ENCODE measurements around the gene AQP12A.
"Not testable (repeated sequence)": the region's sequence is repeated elsewhere in the genome, so short reads cannot be mapped to it uniquely, and the experiment has no call there.

Gene AQP12A, protein sequence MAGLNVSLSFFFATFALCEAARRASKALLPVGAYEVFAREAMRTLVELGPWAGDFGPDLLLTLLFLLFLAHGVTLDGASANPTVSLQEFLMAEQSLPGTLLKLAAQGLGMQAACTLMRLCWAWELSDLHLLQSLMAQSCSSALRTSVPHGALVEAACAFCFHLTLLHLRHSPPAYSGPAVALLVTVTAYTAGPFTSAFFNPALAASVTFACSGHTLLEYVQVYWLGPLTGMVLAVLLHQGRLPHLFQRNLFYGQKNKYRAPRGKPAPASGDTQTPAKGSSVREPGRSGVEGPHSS

DNA sequence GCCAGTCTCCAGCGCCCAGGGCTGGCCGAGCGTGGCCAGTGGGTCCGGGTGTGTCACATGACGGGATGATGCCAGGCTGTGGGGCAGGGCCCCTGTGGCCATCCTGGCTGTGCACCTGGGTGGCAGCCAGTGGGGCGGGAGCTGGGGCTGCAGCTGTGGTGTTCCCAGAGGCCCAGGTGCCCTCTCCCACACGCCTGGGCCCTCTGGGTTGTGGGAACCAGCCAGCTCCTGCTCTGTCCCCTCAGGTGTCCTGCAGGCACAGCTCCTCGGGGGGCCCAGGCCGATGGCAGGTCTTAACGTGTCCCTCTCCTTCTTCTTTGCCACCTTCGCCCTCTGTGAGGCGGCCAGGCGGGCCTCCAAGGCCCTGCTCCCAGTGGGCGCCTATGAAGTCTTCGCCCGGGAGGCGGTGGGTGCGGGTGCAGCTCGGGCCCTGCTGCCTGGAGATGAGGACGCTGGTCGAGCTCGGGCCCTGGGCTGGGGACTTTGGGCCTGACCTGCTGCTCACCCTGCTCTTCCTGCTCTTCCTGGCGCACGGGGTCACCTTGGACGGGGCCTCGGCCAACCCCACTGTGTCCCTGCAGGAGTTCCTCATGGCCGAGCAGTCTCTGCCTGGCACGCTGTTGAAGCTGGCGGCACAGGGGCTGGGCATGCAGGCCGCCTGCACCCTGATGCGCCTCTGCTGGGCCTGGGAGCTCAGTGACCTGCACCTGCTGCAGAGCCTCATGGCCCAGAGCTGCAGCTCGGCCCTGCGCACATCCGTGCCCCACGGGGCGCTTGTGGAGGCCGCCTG is at the start of gene AQP12A:
Gene AQP12A (plus strand): TSS at position 236 of the 790 bp plus-strand sequence. CDS start 48 bp downstream, at position 284.
- DNase-seq (ENCODE audit: extremely low read depth in 1 of 2, low read depth in 1 of 2): not testable (repeated sequence)

DNA sequence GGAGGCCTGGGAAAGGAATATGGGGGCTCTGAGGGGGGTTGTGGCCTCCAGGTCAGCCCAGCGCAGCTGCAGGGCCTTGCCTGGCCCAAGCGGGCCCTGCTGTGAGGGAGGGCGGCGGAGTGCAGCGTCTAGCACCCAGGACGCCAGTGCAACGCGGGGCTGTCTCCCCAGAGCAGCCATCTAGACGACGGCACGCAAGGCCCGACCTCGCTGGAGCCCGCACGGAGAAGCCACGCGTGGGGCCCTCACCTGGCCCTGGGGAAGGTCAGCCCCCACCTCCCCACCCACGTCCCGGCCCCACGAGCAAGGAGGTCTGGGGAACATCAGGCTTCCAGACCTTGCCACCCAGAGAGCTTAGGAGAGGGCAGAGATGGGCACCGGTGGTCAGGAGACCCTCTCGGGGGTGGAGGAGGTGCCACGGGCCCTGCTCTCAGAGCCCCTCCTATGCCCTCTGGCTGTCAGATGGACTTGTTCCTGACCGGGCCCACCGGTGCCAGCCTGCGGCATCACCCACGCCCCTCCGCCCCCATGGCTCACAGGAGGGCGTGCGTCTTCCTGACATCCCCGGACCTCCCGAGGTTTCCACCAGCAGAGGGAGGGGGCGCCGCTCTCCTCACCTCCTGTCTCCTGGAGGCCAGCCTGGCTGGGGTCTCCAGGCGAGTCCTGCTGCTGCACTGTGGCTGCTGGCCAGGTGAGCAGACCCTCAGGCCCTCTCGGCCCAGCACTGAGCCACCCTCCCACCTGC is 49.4 kb upstream of the AQP12A start:
- DNase-seq (ENCODE audit: extremely low read depth in 1 of 2, low read depth in 1 of 2): no peak

DNA sequence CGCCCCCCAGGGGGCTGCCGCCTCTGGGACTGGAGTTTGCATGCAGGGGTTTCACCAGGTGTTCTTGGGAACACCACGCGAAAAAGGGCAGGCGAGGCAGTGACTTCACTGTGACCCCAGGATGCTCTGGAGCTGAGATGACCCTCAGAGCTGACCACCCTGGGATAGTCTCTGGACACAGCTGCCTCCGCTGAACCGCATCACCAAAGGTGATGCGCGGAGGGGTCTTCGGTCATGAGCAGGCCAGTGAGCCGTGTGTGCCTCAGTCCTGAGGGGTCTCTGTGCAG is 48.9 kb upstream of the AQP12A start:
- no peak for DNase-seq (ENCODE audit: extremely low read depth in 1 of 2, low read depth in 1 of 2)

DNA sequence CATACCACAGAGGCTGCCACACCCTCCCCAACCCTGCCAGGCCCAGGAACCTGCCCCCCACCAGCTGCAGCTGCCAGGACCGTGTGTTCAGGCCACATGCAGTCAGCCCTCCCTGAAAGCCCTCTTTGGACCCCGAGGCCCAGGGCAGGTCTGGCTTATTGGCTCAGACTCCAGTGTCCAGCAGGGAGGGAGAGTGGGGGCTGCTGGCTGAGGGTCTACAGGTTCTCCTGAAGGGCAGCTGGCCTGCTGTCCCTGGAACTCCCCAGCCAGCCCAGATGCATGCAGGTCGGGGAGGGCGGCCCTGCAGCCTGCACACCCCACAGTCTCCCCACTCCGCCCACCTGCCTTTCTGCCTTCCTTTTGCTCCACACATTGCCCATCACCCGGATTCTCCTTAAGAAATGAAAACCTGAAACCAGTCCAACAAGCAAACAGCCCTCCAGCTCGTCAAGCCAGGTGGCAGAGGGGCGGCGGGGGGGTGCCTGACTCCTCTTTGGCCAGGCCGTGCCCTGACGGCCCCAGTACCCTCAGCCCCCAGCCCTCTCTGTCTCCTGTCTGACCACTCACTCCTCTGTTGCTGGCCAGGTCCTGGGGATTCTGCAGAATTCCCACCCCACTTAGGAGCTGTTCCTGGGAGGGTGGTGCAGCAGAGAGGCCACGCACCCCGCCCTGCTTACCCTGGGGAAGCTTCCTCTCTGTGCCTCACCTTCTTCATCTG is 48.4 kb upstream of the AQP12A start:
- DNase-seq (ENCODE audit: extremely low read depth in 1 of 2, low read depth in 1 of 2): no peak

DNA sequence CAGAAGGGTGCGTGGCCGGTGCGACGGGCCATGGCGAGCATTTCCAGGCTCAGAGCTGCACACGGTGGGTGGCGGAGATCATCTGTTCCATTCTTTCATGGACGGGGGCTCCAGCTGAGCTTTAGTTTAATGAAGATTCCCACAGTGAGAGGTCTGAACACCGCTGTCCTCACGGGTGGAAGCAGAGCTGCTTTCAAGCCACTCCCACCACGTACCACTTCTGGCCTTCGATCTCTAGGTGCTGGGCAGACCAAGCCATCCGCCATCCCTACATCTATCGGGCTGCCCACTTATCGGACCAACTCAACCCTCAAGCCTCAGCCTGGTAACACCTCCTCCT is 47.9 kb upstream of the AQP12A start:
- DNase-seq (ENCODE audit: extremely low read depth in 1 of 2, low read depth in 1 of 2): no peak

DNA sequence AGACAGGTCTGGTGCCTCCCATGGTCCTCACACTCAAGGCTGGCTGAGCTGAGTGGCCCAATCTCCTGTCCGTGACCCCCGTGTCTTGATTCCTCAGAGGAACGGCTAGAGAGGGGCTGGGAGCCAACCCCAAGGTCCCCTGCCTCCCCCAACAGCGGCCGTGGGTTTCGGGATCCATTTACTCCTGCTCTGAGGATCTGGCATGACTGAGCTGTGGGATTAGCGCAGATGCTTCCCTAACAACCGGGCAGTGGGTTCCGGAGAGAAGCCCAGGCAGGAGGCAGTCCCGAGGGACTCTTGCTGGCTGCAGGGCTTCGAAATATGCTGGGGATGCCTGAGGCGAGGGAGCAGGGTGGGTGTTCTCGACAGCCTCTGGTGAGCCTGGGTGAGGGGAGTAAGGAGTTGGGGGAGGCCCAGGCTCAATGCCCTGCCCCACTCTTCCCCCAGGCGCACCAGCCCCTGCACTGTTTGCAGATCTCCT is 47.5 kb upstream of the AQP12A start:
- DNase-seq (ENCODE audit: extremely low read depth in 1 of 2, low read depth in 1 of 2): no peak

DNA sequence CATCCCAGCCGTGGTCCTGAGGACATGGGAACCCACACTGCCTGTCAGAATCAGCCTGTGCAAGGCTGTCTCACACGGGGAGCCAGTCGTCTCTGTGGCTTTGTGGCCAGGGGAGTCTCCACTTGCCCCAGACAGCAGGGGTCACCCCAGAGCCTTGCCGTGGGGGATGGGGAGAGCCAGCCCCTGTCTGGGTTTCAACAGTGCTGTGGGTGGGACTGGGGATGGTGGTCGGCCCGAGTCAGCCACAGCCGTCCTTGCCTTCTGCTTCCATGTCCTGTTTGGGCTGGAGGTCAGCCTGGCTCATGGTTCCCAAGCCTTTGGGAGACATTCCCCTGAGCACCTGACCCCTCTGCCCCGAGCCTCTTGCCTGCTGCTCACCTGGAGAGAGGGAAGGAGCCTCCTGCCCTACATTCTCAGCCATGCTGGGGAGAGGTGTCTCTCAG is 46.8 kb upstream of the AQP12A start:
- no peak for DNase-seq (ENCODE audit: extremely low read depth in 1 of 2, low read depth in 1 of 2)

DNA sequence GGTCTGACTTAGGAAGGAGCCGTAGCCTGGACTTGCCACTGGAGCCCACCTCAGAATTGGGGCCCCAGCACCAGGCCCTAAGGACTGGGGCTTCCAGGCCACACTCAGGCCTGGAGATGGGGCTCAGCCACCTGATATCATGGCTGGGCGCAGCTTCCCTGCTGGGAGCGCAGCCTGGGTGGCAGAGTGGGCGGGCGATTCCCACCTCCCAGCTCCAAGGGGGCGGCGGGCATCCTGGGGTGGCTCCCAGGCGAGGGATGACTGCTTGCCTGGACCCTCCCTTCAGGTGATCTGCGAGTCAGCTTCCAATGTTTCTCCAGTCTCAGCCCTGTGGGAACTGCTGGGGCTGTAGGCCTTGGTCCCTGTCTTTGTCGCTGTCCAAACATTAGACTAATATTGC is 46.3 kb upstream of the AQP12A start:
- no peak for DNase-seq (ENCODE audit: extremely low read depth in 1 of 2, low read depth in 1 of 2)

DNA sequence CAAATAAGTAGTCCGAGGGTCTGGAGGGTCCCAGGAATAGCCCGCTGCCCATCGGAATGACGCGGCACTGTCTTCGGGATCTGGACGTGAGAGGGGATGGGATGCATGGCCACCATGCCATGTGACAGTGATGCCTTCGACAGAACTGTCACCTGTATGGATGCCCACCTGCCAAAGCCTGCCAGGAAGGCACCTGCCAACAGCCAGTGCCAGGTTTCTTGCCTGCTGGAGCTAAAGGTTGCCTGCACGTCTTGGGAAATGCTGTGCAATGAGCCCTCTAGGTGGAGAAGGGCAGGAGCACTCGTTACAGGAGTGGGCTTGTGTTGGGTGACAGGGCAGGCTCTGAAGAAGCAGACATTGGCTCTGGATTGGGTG is 45.9 kb upstream of the AQP12A start:
- DNase-seq (ENCODE audit: extremely low read depth in 1 of 2, low read depth in 1 of 2): no peak

DNA sequence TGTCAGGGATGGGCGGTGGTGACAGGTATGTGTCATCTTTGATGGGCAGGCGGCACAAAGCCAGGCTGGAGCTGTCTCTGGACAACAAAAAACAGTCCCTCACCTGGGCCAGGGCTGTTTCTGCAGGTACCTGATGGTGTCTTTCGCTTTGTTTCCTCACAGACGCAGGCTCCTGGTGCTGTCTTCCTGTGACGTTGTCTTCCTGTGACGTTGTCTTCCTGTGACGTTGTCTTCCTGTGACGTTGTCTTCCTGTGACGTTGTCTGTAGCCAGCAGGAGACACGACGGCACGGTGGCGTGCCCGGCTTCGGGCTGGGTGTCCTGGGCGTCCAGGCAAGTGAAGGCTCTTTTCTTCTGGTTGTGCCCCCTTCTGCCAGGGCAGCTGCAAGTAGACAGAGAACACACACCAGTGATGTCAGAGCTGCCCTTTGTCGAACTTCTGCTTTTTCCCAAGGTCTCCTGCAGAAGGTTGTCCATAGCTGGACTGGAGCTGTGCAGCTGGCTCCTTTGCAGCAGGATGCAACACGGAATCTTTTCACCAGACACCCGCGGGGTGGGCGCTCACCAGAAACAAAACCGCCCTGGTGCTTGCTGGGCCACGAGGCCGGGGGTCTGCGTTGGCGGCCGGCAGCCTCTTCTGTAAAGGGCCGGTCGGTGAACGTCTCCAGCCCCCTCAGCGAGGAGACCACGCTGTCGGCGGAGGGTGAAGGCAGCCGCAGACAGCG is 45.3 kb upstream of the AQP12A start:
- DNase-seq (ENCODE audit: extremely low read depth in 1 of 2, low read depth in 1 of 2): no peak

DNA sequence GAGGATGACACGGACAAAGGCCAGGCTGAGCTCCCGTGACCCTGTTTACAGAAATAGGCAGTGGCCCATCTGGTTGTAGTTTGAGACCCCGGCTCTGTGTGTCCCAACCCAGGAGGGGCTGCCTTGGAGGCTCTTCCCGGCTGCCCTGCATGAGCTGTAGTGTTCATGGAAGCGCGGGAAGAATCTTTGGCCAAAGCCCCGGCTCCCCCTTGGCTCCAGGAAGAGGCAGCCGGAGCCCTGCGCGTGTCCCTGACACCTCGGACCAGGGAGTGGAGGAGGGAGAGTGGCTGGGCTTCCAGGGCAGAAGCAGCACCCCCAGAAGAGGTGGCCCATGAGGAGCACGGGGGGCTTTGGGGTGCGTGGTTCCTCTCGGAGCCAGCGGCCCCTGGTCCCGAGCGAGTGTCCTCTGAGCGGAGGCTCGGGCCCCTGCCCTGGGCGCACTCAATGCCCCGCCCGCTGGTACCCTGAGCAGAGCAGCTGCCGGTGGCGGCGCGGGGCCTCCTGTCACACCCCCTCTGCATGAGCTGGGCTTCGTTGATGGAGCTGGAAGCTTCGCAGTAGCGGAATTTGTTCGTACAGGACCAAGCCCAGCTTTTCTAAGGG is 44.7 kb upstream of the AQP12A start:
- no peak for DNase-seq (ENCODE audit: extremely low read depth in 1 of 2, low read depth in 1 of 2)

DNA sequence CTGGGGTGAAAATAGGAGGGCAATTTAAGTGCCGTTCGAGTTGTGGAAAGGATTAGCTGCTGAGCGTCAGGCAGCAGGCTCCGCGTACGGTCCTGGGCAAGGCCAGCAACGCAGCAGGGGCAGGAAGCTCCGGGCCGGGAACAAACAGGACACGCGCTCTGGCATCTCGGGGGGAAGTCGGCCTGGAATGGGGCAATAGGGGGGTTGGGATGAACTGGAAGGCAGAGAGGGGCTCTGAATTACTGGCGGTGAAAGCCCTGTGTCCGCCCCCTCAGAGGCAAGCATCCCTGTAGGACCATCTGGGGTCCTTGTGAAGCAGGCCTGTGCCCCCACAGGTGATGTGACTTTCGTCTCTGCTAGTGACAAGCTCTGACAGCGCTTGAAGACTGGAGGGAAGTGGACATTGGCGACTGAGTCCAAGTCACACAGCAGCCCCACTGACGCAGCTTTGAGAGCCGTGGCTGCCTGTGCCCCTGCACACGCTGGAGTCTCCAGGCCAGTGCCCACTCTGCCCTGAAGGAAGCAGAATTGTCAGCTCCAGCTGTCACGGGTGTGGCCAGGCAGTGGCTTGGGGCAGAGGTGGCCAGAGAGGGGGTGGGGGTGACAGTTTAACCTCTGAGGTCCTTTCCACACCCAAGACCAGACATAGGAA is 44.0 kb upstream of the AQP12A start:
- no peak for DNase-seq (ENCODE audit: extremely low read depth in 1 of 2, low read depth in 1 of 2)

DNA sequence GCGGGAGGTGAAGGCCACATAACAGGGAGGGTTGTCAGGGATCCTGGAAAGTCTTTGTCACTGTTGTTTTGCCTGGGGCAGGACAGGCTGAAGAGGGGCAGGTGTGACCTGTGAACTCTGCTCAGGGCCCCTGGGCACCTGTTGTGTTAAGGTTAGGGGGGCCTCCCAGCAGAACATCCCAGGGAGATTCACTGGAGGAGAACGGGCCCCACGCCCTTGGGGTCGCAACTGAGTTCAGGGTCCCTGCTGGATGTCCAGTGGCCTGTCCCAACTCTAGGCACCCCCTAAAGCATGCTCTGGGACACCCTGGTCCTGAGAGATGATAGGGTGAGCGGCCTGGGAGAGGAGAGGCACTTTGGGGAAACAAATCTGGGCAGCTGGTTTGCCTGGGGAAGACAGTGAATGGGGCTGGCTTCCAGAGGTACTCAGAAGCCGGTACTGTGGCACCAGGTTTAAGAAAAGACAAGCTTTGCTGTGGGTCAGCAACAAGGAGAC is 43.5 kb upstream of the AQP12A start:
- no peak for DNase-seq (ENCODE audit: extremely low read depth in 1 of 2, low read depth in 1 of 2)

DNA sequence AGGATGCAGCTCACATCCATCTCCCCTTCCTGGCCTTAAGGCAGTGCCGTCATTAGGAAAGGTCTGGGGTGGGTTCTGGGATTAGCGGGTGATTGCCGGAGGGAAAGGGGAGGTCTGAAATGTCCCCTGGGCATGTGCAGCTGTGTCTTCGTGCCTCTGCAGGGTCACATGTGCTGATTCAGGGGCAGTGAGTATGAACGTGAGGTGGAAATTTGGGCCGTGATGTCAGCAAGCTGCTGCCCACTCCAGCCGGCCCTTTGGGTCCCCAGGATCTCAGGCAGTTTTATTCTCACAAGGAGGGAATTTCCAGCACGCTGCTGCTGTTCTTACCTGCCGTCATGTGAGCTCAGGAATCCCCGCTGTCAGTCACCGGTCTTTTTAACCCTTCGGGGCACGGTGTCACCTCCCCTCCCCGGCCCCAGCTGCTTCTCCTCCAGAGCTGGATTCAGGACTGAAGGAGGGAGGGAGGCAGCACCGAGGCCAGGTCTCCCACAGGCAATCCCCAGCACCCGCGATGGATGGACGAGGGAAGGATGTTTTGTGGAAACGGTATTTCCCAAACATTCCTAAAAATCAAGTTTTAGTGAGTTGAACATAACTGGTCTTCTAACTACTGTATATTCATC is 42.9 kb upstream of the AQP12A start:
- no peak for DNase-seq (ENCODE audit: extremely low read depth in 1 of 2, low read depth in 1 of 2)

DNA sequence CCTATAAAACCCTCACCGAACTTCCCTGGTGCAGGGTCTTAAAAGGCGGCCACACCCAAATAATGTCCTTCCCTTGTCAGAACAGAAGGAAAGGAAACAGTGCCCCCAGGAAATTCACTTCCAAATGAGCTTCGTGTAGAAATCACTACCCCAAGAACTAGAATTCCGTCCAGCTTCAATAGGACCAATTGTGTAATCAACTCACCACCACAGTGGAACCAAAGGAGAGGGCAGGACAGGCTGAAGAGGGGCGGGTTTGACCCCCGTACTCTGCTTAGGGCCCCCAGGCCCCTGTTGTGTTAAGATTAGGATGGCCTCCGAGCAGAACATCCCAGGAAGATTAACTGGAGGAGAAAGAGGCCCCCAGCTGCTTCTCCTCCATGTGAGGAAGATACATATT is 42.3 kb upstream of the AQP12A start:
- no peak for DNase-seq (ENCODE audit: extremely low read depth in 1 of 2, low read depth in 1 of 2)

DNA sequence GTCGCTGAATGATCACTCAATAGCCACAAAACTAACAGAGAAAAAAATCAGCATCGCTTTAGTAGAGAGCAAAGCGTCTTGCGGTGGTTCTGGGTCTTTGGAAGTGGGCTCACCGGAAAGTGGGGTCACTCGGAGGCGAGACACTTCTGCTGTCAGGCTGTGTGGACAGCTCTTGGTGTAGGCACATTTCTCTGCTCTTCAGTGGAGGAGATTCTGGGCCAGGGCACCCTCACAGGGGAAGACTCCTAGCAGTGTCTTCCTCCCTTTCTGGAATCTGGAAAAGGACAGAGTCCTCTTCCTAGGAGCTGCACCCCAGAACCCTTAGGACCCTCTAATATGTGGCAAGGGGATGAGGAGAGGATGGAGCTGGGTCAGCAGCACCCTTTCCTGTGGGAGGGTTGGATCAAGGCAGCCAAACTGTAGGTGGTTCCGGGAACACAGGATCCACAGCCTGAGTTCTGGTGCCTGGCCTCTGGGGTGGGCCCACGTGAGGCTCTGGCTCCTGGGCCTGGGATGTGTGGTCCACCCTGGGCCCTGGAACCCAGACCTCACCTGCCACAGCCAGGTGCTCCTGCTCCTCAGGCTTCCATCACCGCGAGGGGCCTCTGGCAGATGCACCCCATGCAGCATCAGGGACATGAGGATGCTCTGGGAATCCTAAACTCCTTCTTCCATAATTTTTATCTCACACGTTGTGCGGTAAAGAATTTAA is 41.3 kb upstream of the AQP12A start:
- no peak for DNase-seq (ENCODE audit: extremely low read depth in 1 of 2, low read depth in 1 of 2)

DNA sequence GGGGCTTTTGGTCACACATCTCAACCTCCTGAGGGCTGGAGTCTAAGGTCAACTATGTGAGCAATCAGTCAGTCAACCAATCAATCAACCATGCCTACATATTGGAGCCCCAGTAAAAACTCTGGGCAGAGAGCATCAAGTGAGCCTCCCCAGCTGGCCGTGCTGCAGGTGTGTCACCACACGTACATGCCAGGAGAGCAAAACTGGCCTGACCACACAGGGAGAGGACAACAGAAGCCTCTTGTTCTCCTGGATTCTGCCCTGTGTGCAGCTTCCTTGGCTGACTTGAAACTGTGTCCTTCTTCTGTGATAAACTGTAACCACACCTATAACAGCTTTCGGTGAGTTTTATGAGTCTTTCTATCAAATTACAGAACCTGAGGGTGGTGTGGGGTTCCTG is 40.5 kb upstream of the AQP12A start:
- DNase-seq (ENCODE audit: extremely low read depth in 1 of 2, low read depth in 1 of 2): no peak
